Measurements from ENCODE around the gene KLHDC1. TPM values are rescaled to one million over a fixed set of nuclear protein-coding genes. Genes with fewer than 3 reads are reported as not detected.
"Not testable (repeated sequence)": the region's sequence is repeated elsewhere in the genome, so short reads cannot be mapped to it uniquely, and the experiment has no call there.

Gene KLHDC1
- total RNA-seq, 1 donor from 2014 or later, result 0.99 TPM

- Mint-ChIP-seq H3K9me3 (peaks cover 2% of the 10 kb centered on the region), H3K4me3 (no peak overlapping the region), H3K36me3 (no peaks in the 10 kb centered on the region), H3K27ac (no peak overlapping the region), H3K4me1 (no peaks in the 10 kb centered on the region), H3K27me3 (ENCODE audit: insufficient read depth, low read depth) (no peaks in the 10 kb centered on the region)
- H3K9ac ChIP-seq, result no peak overlapping the region
- no peaks in the 10 kb centered on the region for H3F3A ChIP-seq (ENCODE audit: low read depth)
- H4K20me1 ChIP-seq (ENCODE audit: low read depth), result no peaks in the 10 kb centered on the region
- no peaks in the 10 kb centered on the region for H3K4me1 ChIP-seq
- no peak overlapping the region for H2AFZ ChIP-seq (replicated peaks)
- H3K9me3 ChIP-seq (ENCODE audit: low read depth), result no peaks in the 10 kb centered on the region
- H3K4me3 ChIP-seq, result no peak overlapping the region
- no peaks in the 10 kb centered on the region for H3K27me3 ChIP-seq
- H3K4me2 ChIP-seq, result no peak overlapping the region
- no peak for DNase-seq (ENCODE audit: low spot score)
- no peak for TF ChIP-seq EZH2 (IDR thresholded peaks at IDR 0.05)
- TF ChIP-seq, protein P1, sequence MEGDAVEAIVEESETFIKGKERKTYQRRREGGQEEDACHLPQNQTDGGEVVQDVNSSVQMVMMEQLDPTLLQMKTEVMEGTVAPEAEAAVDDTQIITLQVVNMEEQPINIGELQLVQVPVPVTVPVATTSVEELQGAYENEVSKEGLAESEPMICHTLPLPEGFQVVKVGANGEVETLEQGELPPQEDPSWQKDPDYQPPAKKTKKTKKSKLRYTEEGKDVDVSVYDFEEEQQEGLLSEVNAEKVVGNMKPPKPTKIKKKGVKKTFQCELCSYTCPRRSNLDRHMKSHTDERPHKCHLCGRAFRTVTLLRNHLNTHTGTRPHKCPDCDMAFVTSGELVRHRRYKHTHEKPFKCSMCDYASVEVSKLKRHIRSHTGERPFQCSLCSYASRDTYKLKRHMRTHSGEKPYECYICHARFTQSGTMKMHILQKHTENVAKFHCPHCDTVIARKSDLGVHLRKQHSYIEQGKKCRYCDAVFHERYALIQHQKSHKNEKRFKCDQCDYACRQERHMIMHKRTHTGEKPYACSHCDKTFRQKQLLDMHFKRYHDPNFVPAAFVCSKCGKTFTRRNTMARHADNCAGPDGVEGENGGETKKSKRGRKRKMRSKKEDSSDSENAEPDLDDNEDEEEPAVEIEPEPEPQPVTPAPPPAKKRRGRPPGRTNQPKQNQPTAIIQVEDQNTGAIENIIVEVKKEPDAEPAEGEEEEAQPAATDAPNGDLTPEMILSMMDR (IDR thresholded peaks at IDR 0.05), result no peak
- TF ChIP-seq EZH2phosphoT487 (IDR thresholded peaks at IDR 0.05), result no peak
- H3K27ac ChIP-seq, result no peak overlapping the region
- no peaks in the 10 kb centered on the region for H3K79me2 ChIP-seq (ENCODE audit: low read depth)
- no peaks in the 10 kb centered on the region for H3K36me3 ChIP-seq
These were observed 27.8 kb downstream of the KLHDC1 start for GRCh38 chr14:49720744-49721143.

GRCh38 chr14:49721733-49722435 lies 29.0 kb downstream of the KLHDC1 start:
- H3K4me1 ChIP-seq; H3K36me3 ChIP-seq; DNase-seq (ENCODE audit: low spot score); H3K9me3 ChIP-seq (ENCODE audit: low read depth); H3K27me3 Mint-ChIP-seq (ENCODE audit: insufficient read depth, low read depth); H3K4me2 ChIP-seq; H3K36me3 Mint-ChIP-seq; H3K79me2 ChIP-seq (ENCODE audit: low read depth); H3K4me1 Mint-ChIP-seq; H3F3A ChIP-seq (ENCODE audit: low read depth); H3K9ac ChIP-seq; H3K9me3 Mint-ChIP-seq; H4K20me1 ChIP-seq (ENCODE audit: low read depth); H3K4me3 ChIP-seq; H3K27ac ChIP-seq; H3K27me3 ChIP-seq; H3K4me3 Mint-ChIP-seq; H3K27ac Mint-ChIP-seq: not testable (repeated sequence)
- peak overlapping the region; percentile 12 for H2AFZ ChIP-seq (replicated peaks)

DNA sequence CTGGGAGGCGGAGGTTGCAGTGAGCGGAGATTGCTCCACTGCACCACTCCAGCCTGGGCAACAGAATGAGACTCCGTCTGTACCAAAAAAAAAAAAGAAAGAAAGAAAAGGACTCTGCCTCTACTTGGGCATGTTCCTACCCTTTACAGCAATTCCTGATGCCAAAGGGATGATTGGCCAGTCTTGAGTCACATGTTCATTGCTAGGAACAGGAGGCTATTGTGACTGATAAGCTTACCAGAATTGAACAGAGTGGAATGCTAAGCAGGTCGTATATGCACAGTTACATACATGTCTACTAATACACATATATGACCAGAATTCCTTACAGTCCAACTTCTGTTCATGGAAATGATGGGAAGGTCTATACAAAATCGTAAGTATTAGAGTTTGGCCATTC lies 34.3 kb downstream of the KLHDC1 start:
- H3F3A ChIP-seq (ENCODE audit: low read depth), result no peaks in the 10 kb centered on the region
- H3K27ac ChIP-seq, result no peak overlapping the region
- no peaks in the 10 kb centered on the region for H4K20me1 ChIP-seq (ENCODE audit: low read depth)
- no peak overlapping the region for H3K9ac ChIP-seq
- H3K79me2 ChIP-seq (ENCODE audit: low read depth), result no peaks in the 10 kb centered on the region
- Mint-ChIP-seq H3K4me3 (no peak overlapping the region), H3K36me3 (no peaks in the 10 kb centered on the region), H3K27me3 (ENCODE audit: insufficient read depth, low read depth) (peaks cover 2% of the 10 kb centered on the region), H3K27ac (no peak overlapping the region), H3K9me3 (no peaks in the 10 kb centered on the region), H3K4me1 (no peaks in the 10 kb centered on the region)
- H2AFZ ChIP-seq (replicated peaks), result peak overlapping the region; percentile 9
- no peak overlapping the region for H3K4me2 ChIP-seq
- no peak for TF ChIP-seq EZH2 (IDR thresholded peaks at IDR 0.05)
- TF ChIP-seq, protein P1 (IDR thresholded peaks at IDR 0.05), result no peak
- no peak for TF ChIP-seq EZH2phosphoT487 (IDR thresholded peaks at IDR 0.05)
- no peak overlapping the region for H3K4me3 ChIP-seq
- no peaks in the 10 kb centered on the region for H3K9me3 ChIP-seq (ENCODE audit: low read depth)
- H3K27me3 ChIP-seq, result no peaks in the 10 kb centered on the region
- DNase-seq (ENCODE audit: low spot score), result no peak
- no peaks in the 10 kb centered on the region for H3K36me3 ChIP-seq
- H3K4me1 ChIP-seq, result no peaks in the 10 kb centered on the region

GRCh38 chr14:49732896-49733295 lies 40.0 kb downstream of the KLHDC1 start:
- no peaks in the 10 kb centered on the region for H3K27me3 Mint-ChIP-seq (ENCODE audit: insufficient read depth, low read depth)
- Histone ChIP-seq H3K4me1 (no peaks in the 10 kb centered on the region), H2AFZ (replicated peaks) (peak overlapping the region; percentile 55), H3K4me3 (no peak overlapping the region), H3K27me3 (no peaks in the 10 kb centered on the region), H3K79me2 (ENCODE audit: low read depth) (no peaks in the 10 kb centered on the region), H3K4me2 (no peak overlapping the region), H3K27ac (no peak overlapping the region), H3K9ac (no peak overlapping the region), H4K20me1 (ENCODE audit: low read depth) (no peaks in the 10 kb centered on the region), H3K36me3 (no peaks in the 10 kb centered on the region), H3F3A (ENCODE audit: low read depth) (no peaks in the 10 kb centered on the region), H3K9me3 (ENCODE audit: low read depth) (no peaks in the 10 kb centered on the region)
- TF ChIP-seq EZH2phosphoT487 (IDR thresholded peaks at IDR 0.05) (no peak), EZH2 (IDR thresholded peaks at IDR 0.05) (no peak)
- TF ChIP-seq, protein P1 (IDR thresholded peaks at IDR 0.05), result no peak
- H3K9me3 Mint-ChIP-seq, result no peaks in the 10 kb centered on the region
- H3K4me3 Mint-ChIP-seq, result no peak overlapping the region
- H3K36me3 Mint-ChIP-seq, result no peaks in the 10 kb centered on the region
- no peak for DNase-seq (ENCODE audit: low spot score)
- H3K4me1 Mint-ChIP-seq, result no peaks in the 10 kb centered on the region
- no peak overlapping the region for H3K27ac Mint-ChIP-seq
